ENCODE measurements around the gene CRABP2. TPM values are rescaled to one million over a fixed set of nuclear protein-coding genes. Genes with fewer than 3 reads are reported as not detected.

The CRABP2 gene
- total and polyA plus RNA-seq, 2 of the 13 experiments (the other 11 are each of a cell fraction or from before 2014, with no cell fraction given) = 0.40 to 0.60 TPM

DNA sequence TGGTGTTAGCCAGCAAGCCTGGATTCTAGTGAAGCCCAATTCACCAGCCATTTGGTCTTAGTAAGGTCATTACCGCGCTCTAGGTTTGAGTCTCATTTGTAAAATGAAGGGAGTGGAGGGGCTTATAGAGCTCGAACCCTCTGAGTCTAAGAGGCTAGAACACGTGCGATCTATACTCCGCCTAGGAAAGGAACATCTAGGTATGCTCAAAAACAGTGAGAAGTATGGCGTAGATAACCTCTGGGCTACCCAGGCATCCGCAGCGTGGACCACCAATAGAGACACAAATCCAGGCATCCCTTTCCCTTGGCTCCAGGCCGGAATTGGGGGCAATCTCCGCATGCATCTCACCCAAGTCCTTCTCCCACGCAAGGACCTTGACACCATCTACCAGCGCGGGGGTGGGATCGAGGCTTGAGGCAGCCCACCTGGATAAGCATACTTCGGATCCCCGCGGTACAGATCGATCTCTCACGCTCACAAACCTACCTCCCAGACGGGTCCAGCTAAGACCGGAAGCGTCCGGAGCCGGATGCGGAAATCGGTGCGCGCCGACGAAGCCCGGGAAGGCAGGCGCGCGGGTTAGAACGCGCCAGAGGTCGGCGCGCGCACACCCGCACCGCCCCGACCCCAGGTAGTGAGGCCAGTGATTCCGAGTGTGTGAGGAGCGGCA is 22.7 kb upstream of the CRABP2 start, which contains the start of gene METTL25B (continued):
- no peak for TF ChIP-seq IRX3 (CRISPR knock-in tag; IDR thresholded peaks at IDR 0.05; ENCODE audit: borderline replicate concordance, low read depth)
- TF ChIP-seq, protein P1, sequence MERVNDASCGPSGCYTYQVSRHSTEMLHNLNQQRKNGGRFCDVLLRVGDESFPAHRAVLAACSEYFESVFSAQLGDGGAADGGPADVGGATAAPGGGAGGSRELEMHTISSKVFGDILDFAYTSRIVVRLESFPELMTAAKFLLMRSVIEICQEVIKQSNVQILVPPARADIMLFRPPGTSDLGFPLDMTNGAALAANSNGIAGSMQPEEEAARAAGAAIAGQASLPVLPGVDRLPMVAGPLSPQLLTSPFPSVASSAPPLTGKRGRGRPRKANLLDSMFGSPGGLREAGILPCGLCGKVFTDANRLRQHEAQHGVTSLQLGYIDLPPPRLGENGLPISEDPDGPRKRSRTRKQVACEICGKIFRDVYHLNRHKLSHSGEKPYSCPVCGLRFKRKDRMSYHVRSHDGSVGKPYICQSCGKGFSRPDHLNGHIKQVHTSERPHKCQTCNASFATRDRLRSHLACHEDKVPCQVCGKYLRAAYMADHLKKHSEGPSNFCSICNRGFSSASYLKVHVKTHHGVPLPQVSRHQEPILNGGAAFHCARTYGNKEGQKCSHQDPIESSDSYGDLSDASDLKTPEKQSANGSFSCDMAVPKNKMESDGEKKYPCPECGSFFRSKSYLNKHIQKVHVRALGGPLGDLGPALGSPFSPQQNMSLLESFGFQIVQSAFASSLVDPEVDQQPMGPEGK (CRISPR knock-in tag; IDR thresholded peaks at IDR 0.05) = 0 out of 2 replicates have a peak, but pooled peaks have one; percentile 3
- TF ChIP-seq MBNL3 (CRISPR knock-in tag; conservative IDR thresholded peaks at IDR 0.05) = no peak
- TF ChIP-seq, protein P2, sequence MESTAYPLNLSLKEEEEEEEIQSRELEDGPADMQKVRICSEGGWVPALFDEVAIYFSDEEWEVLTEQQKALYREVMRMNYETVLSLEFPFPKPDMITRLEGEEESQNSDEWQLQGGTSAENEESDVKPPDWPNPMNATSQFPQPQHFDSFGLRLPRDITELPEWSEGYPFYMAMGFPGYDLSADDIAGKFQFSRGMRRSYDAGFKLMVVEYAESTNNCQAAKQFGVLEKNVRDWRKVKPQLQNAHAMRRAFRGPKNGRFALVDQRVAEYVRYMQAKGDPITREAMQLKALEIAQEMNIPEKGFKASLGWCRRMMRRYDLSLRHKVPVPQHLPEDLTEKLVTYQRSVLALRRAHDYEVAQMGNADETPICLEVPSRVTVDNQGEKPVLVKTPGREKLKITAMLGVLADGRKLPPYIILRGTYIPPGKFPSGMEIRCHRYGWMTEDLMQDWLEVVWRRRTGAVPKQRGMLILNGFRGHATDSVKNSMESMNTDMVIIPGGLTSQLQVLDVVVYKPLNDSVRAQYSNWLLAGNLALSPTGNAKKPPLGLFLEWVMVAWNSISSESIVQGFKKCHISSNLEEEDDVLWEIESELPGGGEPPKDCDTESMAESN (CRISPR knock-in tag; conservative IDR thresholded peaks at IDR 0.05) = 0 out of 2 replicates have a peak, but pooled peaks have one; percentile 61
- peak; percentile 29; the same call in 1 of the 2 replicates for TF ChIP-seq ZNF232 (CRISPR knock-in tag; IDR thresholded peaks at IDR 0.05; ENCODE audit: borderline replicate concordance)
- TF ChIP-seq ZNF777 (CRISPR knock-in tag; IDR thresholded peaks at IDR 0.05) = peak; percentile 94
- peak; percentile 12; the same call in 1 of the 2 replicates for TF ChIP-seq ZBTB38 (CRISPR knock-in tag; IDR thresholded peaks at IDR 0.05)
- TF ChIP-seq, protein P3, sequence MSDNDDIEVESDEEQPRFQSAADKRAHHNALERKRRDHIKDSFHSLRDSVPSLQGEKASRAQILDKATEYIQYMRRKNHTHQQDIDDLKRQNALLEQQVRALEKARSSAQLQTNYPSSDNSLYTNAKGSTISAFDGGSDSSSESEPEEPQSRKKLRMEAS (IDR thresholded peaks at IDR 0.05) = peak; percentile 41; the same call in 1 of the 2 replicates
- TF ChIP-seq HCFC1 (IDR thresholded peaks at IDR 0.05; ENCODE audit: low read depth, low read length) = peak; percentile 56
- TF ChIP-seq, protein P4, sequence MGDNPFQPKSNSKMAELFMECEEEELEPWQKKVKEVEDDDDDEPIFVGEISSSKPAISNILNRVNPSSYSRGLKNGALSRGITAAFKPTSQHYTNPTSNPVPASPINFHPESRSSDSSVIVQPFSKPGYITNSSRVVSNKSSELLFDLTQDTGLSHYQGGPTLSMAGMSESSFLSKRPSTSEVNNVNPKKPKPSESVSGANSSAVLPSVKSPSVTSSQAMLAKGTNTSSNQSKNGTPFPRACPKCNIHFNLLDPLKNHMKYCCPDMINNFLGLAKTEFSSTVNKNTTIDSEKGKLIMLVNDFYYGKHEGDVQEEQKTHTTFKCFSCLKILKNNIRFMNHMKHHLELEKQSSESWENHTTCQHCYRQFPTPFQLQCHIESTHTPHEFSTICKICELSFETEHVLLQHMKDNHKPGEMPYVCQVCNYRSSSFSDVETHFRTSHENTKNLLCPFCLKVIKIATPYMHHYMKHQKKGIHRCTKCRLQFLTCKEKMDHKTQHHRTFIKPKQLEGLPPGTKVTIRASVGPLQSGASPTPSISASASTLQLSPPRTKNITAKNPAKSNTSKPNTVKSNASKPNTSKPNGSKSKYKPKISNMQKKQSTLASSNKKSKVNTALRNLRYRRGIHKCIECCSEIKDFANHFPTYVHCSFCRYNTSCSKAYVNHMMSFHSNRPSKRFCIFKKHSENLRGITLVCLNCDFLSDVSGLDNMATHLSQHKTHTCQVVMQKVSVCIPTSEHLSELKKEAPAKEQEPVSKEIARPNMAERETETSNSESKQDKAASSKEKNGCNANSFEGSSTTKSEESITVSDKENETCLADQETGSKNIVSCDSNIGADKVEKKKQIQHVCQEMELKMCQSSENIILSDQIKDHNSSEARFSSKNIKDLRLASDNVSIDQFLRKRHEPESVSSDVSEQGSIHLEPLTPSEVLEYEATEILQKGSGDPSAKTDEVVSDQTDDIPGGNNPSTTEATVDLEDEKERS (CRISPR knock-in tag; IDR thresholded peaks at IDR 0.05) = 0 out of 2 replicates have a peak, but pooled peaks have one; percentile 19
- TF ChIP-seq, protein P5, sequence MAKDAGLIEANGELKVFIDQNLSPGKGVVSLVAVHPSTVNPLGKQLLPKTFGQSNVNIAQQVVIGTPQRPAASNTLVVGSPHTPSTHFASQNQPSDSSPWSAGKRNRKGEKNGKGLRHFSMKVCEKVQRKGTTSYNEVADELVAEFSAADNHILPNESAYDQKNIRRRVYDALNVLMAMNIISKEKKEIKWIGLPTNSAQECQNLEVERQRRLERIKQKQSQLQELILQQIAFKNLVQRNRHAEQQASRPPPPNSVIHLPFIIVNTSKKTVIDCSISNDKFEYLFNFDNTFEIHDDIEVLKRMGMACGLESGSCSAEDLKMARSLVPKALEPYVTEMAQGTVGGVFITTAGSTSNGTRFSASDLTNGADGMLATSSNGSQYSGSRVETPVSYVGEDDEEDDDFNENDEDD (CRISPR knock-in tag; IDR thresholded peaks at IDR 0.05; ENCODE audit: borderline replicate concordance) = peak; percentile 73; the same call in 1 of the 2 replicates
- TF ChIP-seq, protein P6, sequence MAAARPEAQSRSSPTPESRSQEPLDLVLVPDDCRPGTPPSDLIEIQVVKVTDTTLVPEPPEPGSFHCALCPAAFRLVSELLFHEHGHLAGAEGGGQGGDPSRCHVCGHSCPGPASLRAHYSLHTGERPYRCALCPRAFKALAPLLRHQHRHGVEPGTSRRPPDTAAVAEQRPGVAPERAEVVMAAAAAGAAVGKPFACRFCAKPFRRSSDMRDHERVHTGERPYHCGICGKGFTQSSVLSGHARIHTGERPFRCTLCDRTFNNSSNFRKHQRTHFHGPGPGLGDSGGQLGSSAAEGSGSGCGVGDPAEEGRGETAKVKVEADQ (CRISPR knock-in tag; IDR thresholded peaks at IDR 0.05; ENCODE audit: borderline replicate concordance) = peak; percentile 31; the same call in 1 of the 2 replicates
- TF ChIP-seq, protein P7, sequence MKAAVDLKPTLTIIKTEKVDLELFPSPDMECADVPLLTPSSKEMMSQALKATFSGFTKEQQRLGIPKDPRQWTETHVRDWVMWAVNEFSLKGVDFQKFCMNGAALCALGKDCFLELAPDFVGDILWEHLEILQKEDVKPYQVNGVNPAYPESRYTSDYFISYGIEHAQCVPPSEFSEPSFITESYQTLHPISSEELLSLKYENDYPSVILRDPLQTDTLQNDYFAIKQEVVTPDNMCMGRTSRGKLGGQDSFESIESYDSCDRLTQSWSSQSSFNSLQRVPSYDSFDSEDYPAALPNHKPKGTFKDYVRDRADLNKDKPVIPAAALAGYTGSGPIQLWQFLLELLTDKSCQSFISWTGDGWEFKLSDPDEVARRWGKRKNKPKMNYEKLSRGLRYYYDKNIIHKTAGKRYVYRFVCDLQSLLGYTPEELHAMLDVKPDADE (CRISPR knock-in tag; IDR thresholded peaks at IDR 0.05) = no peak
- TF ChIP-seq POLR2A (IDR thresholded peaks at IDR 0.05; ENCODE audit: insufficient read depth in 1 of 2, low read depth in 2 of 2, low read length in 2 of 2) = peak in 1 of 2 experiments; percentile 65; a peak in 1 of 4 replicates
- 0 out of 2 replicates have a peak, but pooled peaks have one; percentile 9 for TF ChIP-seq MEF2D (CRISPR knock-in tag; IDR thresholded peaks at IDR 0.05)
- peak; percentile 40; the same call in 1 of the 2 replicates for TF ChIP-seq ZNF678 (CRISPR knock-in tag; IDR thresholded peaks at IDR 0.05)
